Measurements from ENCODE around the gene PROSER2. TPM values are rescaled to one million over a fixed set of nuclear protein-coding genes. Genes with fewer than 3 reads are reported as not detected.

Gene PROSER2
- total and polyA plus RNA-seq, 9 of the 15 experiments (the other 6 are each of a cell fraction or from before 2014, with no cell fraction given): 0.62 to 14.8 (median 2.9) TPM

GRCh38 chr10:11898372-11899066 lies 75.4 kb downstream of the PROSER2 start (continued):
- TF ChIP-seq CCNT2 (IDR thresholded peaks at IDR 0.05; ENCODE audit: borderline replicate concordance, extremely low read depth, insufficient read length, low read depth, low read length) (peak; percentile 76), KDM5B (IDR thresholded peaks at IDR 0.05; ENCODE audit: insufficient replicate concordance, low read depth, low read length) (peak; percentile 92), CTBP1 (IDR thresholded peaks at IDR 0.05; ENCODE audit: borderline replicate concordance) (peak; percentile 95), ZNF589 (CRISPR knock-in tag; IDR thresholded peaks at IDR 0.05; ENCODE audit: low read depth) (peak; percentile 96; the same call in 1 of the 2 replicates), MXD1 (CRISPR knock-in tag; IDR thresholded peaks at IDR 0.05; ENCODE audit: borderline replicate concordance, poor library complexity, severe bottlenecking) (no peak), ZNF592 (IDR thresholded peaks at IDR 0.05) (peak; percentile 98), ZNF280B (CRISPR knock-in tag; IDR thresholded peaks at IDR 0.05) (no peak), EZH2 (IDR thresholded peaks at IDR 0.05; ENCODE audit: borderline replicate concordance, low read depth, low read length) (no peak), SAFB (IDR thresholded peaks at IDR 0.05; ENCODE audit: borderline replicate concordance, low read depth, low read length) (no peak), SMAD1 (IDR thresholded peaks at IDR 0.05; ENCODE audit: low read depth, low read length, partially characterized antibody) (peak; percentile 90), ZNF395 (CRISPR knock-in tag; IDR thresholded peaks at IDR 0.05) (peak; percentile 83), ZNF134 (CRISPR knock-in tag; conservative IDR thresholded peaks at IDR 0.05) (no peak), ZNF79 (CRISPR knock-in tag; IDR thresholded peaks at IDR 0.05; ENCODE audit: low read depth) (0 out of 2 replicates have a peak, but pooled peaks have one; percentile 10), TEAD4 (IDR thresholded peaks at IDR 0.05; ENCODE audit: low read length) (peak; percentile 73), TEAD4 (CRISPR knock-in tag; IDR thresholded peaks at IDR 0.05; ENCODE audit: borderline replicate concordance) (no peak), TCF7 (IDR thresholded peaks at IDR 0.05; ENCODE audit: borderline replicate concordance) (no peak; the same call in 1 of the 2 replicates), LEF1 (IDR thresholded peaks at IDR 0.05) (peak; percentile 84), MXI1 (IDR thresholded peaks at IDR 0.05; ENCODE audit: low read depth, low read length) (no peak), ZC3H8 (IDR thresholded peaks at IDR 0.05) (no peak), SMARCB1 (IDR thresholded peaks at IDR 0.05; ENCODE audit: insufficient read length, low read depth) (no peak)
